H7 (cell line): ENCODE results near the gene GINS1. TPM values are rescaled to one million over a fixed set of nuclear protein-coding genes. Genes with fewer than 3 reads are reported as not detected.

Experiments
- DNase-seq: peaks from one replicate; pipeline ENCODE4 v3.0.0; 2012
- H3K27me3 ChIP-seq: 2 replicates; pipeline ENCODE4 v1.6.0; 2011; ENCODE audit warnings: mild to moderate bottlenecking, low read length; ENCODE audit not compliant: control insufficient read depth, insufficient read depth
- H3K36me3 ChIP-seq: replicated peaks from 2 replicates; pipeline ENCODE4 v1.5.1; 2011; ENCODE audit warnings: low read length; ENCODE audit not compliant: control insufficient read depth, insufficient read depth
- H3K4me3 ChIP-seq: 2 replicates; pipeline ENCODE4 v1.5.1; 2011; ENCODE audit warnings: low read depth, mild to moderate bottlenecking, control low read depth, low read length, moderate library complexity; ENCODE audit not compliant: insufficient read depth
- total RNA-seq: library from RNA; depleted of rRNA; stranded (reverse); fragments of >200 nt; shearing (Covaris generic); gene quantifications from 2 replicates; pipeline ENCODE4 v1.2.3, GENCODE V29; 2014

GINS1 gene
- total RNA-seq, 1 experiment from 2014 or later = 46.6 TPM

DNA sequence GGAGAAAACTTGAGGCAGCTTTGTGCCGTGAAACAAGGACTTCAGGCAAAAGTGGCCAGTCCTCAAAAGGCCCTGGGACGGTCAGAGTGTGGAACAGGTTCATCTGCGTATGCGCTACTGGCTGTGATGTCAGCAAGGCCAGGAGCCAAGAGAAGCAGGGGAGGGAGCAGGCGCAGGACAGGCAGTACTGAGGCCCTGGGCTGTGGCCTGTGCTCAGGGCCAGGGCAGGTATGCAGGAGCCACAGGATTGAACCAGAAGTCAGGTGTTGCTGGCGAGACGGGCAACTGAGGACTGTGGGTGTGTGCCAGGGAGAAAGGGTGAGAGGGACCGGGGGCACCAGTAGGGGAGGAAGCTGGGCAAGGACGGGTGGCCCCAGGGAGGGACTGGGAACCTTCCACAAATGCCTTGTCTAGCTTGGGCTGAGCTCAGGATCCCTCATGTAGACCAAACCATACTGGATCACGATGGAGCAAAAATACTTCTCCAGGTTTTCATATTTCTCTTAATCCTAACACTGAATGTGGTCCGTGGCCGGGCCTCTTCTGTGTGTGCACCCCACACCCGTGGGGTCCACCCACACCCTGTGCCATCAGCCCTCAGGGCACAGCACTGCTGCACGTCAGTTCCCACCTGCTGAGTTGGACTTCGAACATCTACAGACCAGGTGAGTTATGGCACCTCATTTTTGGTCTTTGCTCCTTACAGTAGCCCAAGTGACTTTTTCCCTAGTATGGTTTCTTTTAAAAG lies 46.9 kb downstream of the GINS1 start:
- Histone ChIP-seq H3K36me3 (peaks cover 17% of the 10 kb centered on the region), H3K4me3 (no peak overlapping the region), H3K27me3 (no peaks in the 10 kb centered on the region)
- DNase-seq = peak; percentile 23

DNA sequence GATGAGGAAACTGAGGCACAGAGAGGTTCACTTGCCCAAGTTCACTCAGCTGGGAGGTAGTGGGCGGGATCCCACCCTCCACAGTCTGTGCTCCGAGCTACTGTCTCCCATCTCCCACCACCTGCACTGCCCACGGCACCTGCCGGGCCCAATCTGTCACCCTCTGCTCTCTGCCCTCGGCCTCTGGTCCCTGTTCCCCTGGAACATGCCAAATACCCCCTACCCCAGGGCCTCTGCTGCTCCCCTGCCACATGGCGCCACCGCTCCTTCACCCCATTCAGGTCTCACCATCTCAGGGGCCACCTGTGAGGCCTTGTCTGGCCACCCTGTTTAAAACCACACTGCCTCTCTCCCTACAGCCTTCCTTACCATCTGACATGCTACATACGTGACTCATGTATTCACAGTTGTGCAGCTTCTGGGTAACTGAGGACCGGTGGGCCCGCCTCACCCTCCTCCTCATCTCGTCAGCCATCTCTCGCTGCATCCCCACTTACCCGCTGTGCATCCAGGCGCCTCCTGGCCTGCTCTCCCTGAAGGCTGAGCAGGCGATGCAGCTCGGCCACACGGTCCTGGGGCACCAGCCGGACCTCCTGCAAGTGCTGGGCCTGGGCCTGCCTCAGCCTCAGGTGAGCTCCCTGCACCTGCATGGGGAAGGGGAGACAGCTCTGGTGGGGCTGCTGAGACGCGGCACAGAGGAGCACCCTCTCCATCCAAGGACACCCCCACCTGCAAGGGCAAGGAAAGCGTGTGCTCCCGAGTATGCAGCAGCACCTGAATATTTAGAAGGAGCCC lies 50.6 kb downstream of the GINS1 start:
- peak; percentile 21 for DNase-seq
- peaks cover 22% of the 10 kb centered on the region for H3K36me3 ChIP-seq

DNA sequence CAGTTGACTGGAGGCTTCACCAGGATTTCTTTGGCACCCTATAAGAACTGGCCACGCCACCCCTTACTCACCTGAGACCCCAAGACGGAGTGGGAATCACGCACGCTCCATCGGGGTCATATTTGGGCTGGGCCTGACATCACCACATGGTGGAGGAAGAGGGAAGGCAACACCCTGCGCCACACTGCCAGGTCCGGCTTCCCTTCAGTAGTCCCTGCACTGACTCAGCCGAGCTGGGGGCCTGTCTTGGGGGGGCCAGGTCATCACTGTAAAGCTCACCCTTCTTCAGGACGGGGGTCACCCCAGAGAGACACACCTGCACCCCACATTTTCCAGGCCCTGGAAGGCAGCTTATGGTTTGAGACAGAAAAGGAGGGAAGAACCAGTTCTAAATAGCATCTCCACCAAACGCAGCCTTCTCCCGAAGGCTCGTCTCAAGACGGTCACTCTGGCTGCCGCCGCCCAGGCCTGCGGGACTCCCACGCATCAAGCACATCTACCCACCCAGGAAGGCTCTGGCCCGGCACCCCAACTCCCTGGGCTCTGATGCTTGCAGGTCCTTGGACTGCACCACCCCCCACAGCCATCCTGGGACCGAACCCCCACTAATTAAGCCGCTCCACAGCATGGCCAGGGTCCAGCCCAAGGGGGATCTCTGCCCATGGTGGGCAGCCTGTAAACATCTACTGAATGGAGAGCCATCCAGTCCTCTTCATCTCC lies 51.8 kb downstream of the GINS1 start:
- H3K27me3 ChIP-seq = no peaks in the 10 kb centered on the region
- peak; percentile 24 for DNase-seq
- no peak overlapping the region for H3K4me3 ChIP-seq
- peaks cover 19% of the 10 kb centered on the region for H3K36me3 ChIP-seq

More for the DNA sequence above, 50.6 kb downstream of the GINS1 start:
- Histone ChIP-seq H3K4me3 (no peak overlapping the region), H3K27me3 (no peaks in the 10 kb centered on the region)

DNA sequence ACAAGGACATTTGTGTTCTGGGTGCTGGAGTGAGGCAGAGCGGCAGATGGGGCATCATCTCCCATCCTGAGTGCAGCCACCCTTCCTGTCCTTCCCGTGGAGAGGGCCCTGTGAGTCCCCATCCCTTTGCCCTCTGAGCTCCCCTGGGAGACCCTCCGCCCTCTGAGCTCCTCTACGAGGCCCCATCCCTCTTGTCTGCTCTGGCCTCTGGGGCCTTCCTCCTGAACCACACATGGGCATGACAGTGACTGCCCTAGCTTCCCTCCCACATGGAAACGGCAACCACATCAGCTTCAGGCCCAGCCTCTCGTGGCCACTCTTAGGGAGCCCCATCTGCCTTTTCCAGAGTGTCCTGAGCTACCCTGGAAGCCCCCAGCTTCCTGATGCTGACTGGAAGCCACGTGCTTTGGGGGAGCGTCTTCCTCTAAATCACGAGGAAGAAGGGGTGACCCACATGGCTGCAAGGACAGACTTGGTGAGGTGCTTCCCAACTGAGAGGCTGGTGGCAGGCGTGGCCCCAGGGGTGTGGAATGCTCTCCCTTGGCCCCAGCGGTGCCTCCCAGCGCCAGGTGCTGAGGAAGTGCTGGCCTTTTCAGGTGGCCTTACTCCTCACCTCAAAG lies 52.6 kb downstream of the GINS1 start:
- H3K27me3 ChIP-seq = no peaks in the 10 kb centered on the region
- peak; percentile 29 for DNase-seq
- peaks cover 17% of the 10 kb centered on the region for H3K36me3 ChIP-seq
- H3K4me3 ChIP-seq = no peak overlapping the region

DNA sequence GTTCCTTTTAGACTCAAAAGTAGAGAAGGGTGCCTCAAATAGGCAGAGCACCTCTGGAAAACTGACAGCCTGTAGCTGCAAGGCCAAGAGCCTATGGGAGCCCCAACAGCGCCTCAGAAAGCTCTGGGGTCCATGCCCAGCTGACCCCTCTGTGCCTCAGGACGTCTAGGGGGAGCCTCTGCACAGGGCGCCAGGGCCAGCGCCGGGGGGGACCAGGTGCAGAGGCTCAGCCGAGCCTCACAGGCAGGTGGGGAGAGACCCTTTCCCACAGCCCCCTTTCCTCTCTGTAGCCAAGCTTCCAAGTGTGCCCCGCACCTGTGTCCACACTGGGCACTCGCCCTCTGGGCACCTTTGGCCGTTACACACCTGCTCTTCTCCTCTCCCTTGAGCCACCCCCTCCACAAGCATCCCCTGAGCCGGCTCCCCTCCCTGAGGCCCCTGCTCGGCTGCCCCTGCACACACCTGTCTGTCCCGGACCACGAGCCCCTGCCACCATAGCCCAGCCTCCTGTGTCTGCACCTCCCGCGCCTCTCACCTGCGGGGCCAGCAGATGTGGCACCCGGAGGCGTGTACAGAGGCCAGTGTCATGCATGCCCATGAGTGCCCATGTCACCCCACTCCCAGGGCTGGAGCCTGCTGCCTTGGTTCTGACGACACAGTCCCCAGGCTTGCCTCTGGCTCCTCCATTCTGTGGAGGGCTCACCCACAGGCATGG lies 53.2 kb downstream of the GINS1 start:
- H3K36me3 ChIP-seq = peaks cover 19% of the 10 kb centered on the region
- no peak overlapping the region for H3K4me3 ChIP-seq
- peak; percentile 28 for DNase-seq
- no peaks in the 10 kb centered on the region for H3K27me3 ChIP-seq

DNA sequence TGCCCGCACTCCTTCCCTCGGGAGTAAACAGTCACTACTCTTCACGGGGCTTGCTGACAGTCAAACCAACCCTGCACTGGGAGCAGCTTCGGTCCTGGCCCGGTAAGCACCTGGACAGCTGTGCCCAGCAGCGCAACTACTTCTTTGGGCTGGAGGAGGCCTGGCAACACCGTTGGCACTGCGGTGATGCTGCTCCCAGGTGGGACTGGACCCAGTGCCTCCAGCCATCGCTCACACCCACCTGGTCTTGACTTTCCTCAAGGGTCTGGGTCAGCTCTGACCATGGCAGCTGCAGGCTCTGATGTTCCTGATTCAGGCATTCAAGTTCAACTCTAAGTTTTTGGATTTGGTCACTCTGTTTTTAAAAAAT lies 53.8 kb downstream of the GINS1 start:
- Histone ChIP-seq H3K27me3 (no peaks in the 10 kb centered on the region), H3K4me3 (no peak overlapping the region), H3K36me3 (peaks cover 20% of the 10 kb centered on the region)
- peak; percentile 13 for DNase-seq

DNA sequence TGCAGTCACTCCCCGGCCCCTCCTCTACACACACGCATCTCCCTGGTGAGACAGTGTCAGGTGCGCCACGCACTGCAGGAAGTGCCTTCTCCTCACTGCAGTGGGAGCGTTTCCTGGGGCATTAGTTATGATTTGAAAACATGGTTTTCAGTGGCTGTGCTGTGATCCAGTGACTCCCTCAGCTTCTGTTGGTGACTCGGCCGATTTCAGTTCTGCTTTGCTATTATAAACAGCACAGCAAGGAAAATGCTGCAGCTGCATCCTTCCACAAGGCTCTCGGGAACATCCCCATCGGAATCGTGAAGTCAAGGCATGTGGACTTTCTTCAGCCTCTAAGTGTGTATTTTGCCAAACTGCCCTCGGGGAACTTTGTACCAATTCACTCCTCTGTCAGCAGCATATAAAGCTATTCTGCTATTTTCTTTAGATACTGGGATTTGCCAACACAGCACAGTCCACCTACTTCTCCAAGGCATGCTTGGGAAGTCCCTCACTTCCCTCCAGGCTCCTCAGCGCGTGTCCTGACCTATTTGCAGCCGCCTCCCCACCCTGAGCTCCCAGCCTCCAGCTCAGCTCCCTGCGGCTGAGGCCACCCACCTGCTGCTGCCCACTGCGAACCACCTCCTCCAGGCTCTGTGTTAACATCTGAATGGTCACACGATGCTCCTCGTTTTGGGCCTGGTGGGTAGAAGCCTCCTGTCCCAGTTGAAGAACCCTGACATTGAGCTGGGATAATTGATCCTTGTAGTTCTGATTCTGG lies 54.5 kb downstream of the GINS1 start:
- peaks cover 21% of the 10 kb centered on the region for H3K36me3 ChIP-seq
- peak; percentile 43 for DNase-seq
- no peaks in the 10 kb centered on the region for H3K27me3 ChIP-seq
- H3K4me3 ChIP-seq = no peak overlapping the region

DNA sequence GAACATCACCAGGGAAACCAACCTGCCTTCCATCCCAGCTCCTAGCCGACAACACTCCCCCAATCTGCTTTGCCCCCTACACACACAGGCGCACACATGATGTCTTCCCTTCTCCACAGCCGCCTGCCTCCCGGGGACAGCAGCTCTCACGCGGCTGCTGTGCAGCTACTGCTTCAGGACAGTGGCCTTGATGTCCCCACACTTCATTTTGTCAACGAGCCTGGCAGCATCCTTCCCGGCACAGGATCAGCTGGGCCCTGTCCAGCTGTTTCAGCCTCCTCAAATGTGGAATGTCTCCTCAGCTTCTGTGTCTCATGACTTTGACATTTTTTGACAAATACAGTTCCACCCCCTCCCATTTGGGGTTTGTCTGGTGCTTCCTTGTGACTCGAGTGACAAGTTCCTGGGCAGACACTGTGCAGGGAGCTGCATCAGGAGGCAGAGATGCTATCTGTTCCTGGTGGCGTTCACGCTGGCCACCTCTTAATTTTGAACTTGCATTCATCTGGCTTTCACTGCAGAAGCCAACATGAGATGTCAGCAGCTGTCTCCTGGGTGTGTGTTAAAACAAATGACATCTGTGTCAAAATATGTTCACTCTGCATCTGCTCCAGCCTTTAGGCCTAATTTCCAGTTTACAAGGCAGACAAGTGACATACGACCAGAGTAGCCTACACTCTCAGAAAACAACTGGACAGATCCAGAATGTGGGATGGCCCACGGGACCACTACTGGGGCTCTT lies 57.2 kb downstream of the GINS1 start:
- Histone ChIP-seq H3K36me3 (peaks cover 24% of the 10 kb centered on the region), H3K27me3 (no peaks in the 10 kb centered on the region), H3K4me3 (no peak overlapping the region)
- DNase-seq = peak; percentile 23

DNA sequence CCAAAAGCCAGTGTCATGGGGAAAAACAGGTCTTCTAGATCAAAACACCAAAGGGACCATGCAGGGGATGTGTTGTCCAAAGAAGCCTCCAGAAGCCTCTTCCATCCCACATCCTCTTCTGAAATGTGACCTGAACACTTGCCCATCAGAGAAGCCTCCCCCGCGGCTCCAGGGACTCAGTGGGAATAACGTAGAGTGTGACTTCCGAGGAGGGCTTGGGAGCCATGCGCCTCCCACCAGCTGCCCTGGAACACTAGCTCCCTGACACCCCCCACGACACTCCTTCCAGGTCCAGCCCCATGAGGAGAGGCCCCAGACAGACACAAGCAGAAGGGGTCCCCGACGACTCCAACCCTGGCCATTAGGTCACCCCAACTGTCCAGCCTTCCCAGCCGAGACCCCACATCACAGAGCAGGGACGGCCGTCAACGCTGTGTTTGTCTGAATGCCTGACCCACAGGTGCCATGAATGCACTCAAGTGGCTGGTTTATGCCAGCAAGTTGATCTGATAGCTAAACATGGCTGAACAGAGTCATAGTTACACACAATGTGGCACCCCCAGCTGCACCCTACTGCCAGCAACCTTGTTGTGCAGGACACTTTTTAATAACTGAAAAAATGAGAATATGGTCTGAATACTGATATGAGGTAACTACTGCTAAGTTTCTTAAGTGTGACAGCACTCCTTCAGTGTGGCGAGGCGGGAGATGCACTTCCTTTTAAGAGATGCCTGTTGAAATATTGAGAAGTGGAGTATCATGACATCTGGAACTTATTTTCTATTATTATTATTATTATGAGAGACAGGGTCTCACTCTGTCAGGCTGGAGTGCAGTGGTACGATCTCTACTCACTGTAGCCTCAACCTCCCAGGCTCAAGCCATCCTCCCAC lies 58.0 kb downstream of the GINS1 start:
- no peaks in the 10 kb centered on the region for H3K27me3 ChIP-seq

DNA sequence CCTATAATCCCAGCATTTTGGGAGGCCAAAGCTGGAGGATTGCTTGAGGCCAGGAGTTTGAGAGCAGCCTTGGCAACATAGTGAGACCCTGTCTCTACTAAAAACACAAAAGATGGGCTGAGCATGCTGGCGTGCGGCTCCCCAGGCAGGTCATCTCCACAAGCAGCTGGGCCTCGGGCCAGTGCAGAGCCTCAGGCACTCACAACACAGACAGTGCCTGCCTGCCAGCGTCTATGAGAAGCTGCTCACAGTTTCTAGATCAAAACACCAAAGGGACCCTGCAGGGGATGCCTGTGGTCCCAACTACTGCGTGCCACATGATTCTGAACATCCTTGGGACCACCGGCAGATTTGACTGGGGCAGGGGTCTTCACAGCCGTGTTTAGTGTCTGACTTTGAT lies 59.4 kb downstream of the GINS1 start:
- H3K27me3 ChIP-seq = no peaks in the 10 kb centered on the region
- peak; percentile 10 for DNase-seq
- H3K4me3 ChIP-seq = no peak overlapping the region
- H3K36me3 ChIP-seq = peaks cover 18% of the 10 kb centered on the region

More for the DNA sequence above, 58.0 kb downstream of the GINS1 start:
- no peak overlapping the region for H3K4me3 ChIP-seq
- peaks cover 23% of the 10 kb centered on the region for H3K36me3 ChIP-seq
- DNase-seq = peak; percentile 12

DNA sequence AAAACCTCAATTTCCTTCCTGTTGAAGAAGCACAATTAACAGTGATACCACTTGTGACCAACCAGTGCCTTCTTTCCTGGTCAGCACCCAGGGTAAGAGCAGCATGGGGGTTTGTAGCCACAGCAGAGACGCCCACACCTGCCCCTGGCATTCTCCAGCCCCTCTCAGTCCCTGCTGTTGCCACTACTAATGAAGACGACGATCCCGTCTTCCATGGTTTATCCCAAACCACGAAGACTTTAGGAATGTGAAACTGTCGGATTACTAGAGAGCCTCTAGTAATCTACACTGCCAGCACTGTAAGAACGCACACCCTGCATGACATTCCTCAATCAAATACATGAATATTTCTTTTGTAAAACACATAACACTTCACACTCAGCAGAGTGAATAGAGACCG lies 60.0 kb downstream of the GINS1 start:
- peaks cover 16% of the 10 kb centered on the region for H3K36me3 ChIP-seq
- DNase-seq = peak; percentile 21
- H3K27me3 ChIP-seq = no peaks in the 10 kb centered on the region
- no peak overlapping the region for H3K4me3 ChIP-seq
